ENCODE data around the gene HOXA4. TPM values are rescaled to one million over a fixed set of nuclear protein-coding genes. Genes with fewer than 3 reads are reported as not detected.

The HOXA4 gene
- not detected in 2 replicates for total RNA-seq

GRCh38 chr7:27130540-27131389 is at the start of gene HOXA4:
TSS of gene HOXA4 (minus strand) at chr7:27130757. CDS start at chr7:27130733, 24 bp downstream.

GRCh38 chr7:27173956-27174873 is 43.7 kb upstream of the HOXA4 start, which contains the start of gene HOXA10:
TSS of gene HOXA10 (minus strand) at chr7:27174320. CDS start at chr7:27174306, 14 bp downstream.

GRCh38 chr7:27165089-27165995 is 34.8 kb upstream of the HOXA4 start, which contains the start of gene HOXA9:
TSS of gene HOXA9 (minus strand) at chr7:27165537. CDS start at chr7:27165457, 80 bp downstream.

GRCh38 chr7:27156508-27156898 is 25.9 kb upstream of the HOXA4 start, which contains the start of gene HOXA7:
TSS of gene HOXA7 (minus strand) at chr7:27156675. CDS start at chr7:27156545, 130 bp downstream.

GRCh38 chr7:27151931-27152815 is 21.6 kb upstream of the HOXA4 start, which contains the start of gene HOXA3:
TSS of gene HOXA3 (minus strand) at chr7:27152583. CDS start at chr7:27110640, 41,943 bp downstream.

GRCh38 chr7:27147199-27148030 is 16.9 kb upstream of the HOXA4 start, which contains the start of gene HOXA6:
TSS of gene HOXA6 (minus strand) at chr7:27147774. CDS start at chr7:27147749, 25 bp downstream.

GRCh38 chr7:27143023-27143949 is 12.7 kb upstream of the HOXA4 start, which contains the start of gene HOXA5:
TSS of gene HOXA5 (minus strand) at chr7:27143681. CDS start at chr7:27143607, 74 bp downstream.

GRCh38 chr7:27102581-27103442 is 27.7 kb downstream of the HOXA4 start, which contains the start of gene HOXA2:
TSS of gene HOXA2 (minus strand) at chr7:27102683. CDS start at chr7:27102500, 183 bp downstream.

GRCh38 chr7:27095897-27096767 is 34.4 kb downstream of the HOXA4 start, which contains the start of gene HOXA1:
TSS of gene HOXA1 (minus strand) at chr7:27096000. CDS start at chr7:27095912, 88 bp downstream.

Other genes starting within 250 kb of the HOXA4 start
- not detected in 2 replicates for gene HOXA1, start 34.8 kb downstream of the HOXA4 start, total RNA-seq
- not detected in 2 replicates for gene HOXA2, start 28.1 kb downstream of the HOXA4 start, total RNA-seq
- not detected in 2 replicates for gene HOXA5, start 12.9 kb upstream of the HOXA4 start, total RNA-seq
- gene HOXA6, start 17.0 kb upstream of the HOXA4 start, total RNA-seq, result not detected in 2 replicates
- gene HOXA3, start 21.8 kb upstream of the HOXA4 start, total RNA-seq, result not detected in 2 replicates
- not detected in 2 replicates for gene HOXA7, start 25.9 kb upstream of the HOXA4 start, total RNA-seq
- gene HOXA9, start 34.8 kb upstream of the HOXA4 start, total RNA-seq, result not detected in 2 replicates
- gene HOXA10, start 43.6 kb upstream of the HOXA4 start, total RNA-seq, result under 0.01 TPM in 1 of 2 replicates, not detected in the other
- not detected in 2 replicates for gene HOXA11, start 54.5 kb upstream of the HOXA4 start, total RNA-seq
- gene HOXA13, start 69.3 kb upstream of the HOXA4 start, total RNA-seq, result not detected in 2 replicates
- not detected in 2 replicates for gene EVX1, start 112.0 kb upstream of the HOXA4 start, total RNA-seq

Data from cardiac atrium fibroblast (primary cell).